HG03066 (cell line): ENCODE measurements around the gene SLC2A4RG.

ENCODE experiments used
- ATAC-seq: cut with Tn5 transposase; IDR thresholded peaks from one replicate; pipeline ENCODE4 v1.9.1; 2021; ENCODE audit warnings: low read depth; ENCODE audit not compliant: unreplicated experiment

SLC2A4RG gene

DNA sequence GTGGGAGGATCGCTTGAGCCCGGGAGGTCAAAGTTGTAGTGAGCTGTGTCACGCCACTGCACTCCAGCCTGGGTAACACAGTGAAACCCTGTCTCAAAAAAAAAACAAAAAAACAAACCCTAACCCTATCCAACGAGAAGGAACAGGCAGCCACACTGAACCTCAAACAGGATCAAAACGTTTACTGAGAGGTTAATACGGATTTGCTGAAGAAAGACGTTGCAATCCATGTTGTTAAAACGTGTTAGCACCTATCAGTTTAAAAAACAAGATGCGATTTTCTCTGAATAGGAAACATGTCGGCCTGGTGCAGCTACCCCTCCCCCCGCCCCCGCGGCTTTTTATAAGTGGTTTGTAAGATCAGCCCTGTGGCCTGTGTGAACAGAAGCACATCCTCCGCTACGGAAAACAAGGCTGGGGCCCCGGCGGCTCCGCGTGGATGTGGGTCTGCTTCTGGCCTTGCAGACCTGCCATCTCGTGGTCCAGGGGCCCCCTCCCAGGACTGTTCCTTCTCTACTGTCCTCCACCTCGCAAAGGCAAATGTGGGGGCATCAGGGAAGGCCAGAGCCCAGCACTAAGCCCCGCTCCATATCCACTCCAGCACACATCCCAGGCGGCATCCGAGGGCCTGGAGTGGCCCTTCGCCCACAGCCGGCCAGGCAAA is 11.4 kb downstream of the SLC2A4RG start:
- ATAC-seq, result no peak

DNA sequence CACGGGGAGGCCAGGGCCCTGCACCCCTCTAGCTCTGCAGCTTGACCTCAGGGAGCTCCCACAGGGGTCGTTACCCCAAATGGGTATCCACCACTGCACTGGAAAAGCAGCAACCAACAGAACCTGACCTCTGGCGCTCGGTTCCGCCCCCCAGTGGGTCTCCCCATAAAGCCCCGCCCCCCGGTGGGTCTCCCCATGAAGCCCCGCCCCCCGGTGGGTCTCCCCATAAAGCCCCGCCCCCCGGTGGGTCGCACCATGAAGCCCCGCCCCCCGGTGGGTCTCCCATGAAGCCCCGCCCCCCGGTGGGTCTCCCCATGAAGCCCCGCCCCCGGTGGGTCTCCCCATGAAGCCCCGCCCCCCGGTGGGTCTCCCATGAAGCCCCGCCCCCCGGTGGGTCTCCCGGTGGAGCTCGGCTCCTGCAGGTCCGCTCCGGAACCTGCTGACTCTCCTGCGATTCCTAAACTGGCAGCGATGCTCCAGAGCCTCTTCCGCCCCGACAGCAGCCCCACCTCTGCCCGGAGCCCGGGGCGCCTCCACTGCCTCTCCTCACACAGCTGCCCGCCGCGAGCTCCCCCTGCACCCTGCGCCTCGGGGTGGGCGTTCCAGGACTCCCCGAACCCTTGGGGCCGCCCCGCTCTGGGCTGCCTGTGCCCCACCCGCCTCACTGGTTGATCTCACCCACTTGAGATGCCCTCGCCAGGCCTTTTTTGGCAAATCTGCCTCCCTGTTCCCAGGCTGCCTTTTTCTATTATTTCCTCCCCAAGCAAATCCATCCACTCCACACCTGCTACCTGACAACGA is 12.1 kb downstream of the SLC2A4RG start:
- ATAC-seq, result no peak

DNA sequence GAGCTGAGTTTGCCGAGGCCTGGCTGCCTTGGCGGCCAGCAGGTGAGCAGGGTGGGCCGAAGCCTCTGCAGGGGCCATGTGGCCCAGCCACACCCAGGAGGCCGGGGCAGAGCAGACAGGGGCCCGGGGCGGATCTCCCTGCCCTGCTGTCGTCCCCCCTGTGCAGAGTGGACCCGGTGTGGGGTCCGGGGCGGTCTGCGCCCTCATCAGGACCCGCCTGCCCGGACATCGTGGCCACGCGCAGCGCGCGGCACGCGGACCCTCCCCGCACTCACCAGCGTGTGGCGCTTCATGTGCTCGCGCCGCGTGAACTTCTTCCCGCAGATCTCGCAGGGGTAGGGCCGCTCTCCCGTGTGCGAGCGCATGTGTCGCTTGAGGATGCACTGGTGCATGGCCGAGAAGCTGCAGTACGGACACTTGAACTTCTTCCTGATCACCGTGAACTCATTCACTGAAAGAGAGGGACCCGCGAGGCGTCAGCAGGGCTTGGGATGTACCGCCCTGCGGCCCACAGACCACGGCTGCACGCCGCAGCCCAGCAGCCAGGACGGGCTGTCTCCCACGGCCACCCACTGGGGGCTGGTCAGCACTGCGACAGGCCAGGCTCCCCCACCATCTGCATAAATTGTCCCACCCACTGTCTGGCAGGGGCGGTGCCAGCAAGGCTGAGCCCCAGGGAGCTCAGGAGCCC is 13.0 kb downstream of the SLC2A4RG start:
- no peak for ATAC-seq

DNA sequence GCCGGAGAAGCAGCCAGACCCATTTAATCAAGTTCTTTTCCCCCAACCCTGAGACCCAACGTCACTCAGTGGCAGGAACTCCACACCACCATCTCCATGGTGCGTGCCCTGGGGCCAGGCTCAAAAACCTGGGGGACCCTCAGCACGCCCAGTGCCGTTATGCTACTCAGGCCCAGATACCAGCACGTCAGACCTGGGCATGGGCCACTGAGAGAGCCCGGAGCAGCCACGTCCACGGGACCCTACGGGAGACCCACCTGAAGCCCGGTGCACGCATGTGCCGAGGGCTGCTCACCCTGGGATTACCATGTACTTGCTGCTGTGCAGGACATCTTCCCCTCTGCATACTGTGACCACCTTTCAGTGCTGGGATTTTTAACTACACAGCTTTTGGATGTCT is 13.8 kb downstream of the SLC2A4RG start:
- ATAC-seq, result no peak

DNA sequence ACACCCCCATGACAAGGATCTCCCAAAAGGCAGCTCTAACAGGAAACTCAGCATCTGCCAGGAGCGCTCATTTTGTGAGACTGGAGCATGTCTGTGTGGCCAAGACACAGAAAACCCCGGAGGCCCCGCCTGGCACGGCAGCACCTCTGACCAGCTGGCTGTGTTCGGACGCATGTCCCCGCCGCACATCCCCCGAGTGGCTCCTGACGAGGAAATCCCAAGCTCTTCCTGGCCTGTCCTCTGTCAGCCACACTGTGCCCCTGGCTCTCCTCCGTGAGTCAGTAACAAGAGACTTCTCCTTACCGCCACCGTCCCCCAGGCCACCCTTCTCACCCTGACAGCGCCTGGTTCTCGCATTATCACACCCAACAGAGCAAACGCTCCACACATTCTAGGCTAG is 14.4 kb downstream of the SLC2A4RG start:
- no peak for ATAC-seq

DNA sequence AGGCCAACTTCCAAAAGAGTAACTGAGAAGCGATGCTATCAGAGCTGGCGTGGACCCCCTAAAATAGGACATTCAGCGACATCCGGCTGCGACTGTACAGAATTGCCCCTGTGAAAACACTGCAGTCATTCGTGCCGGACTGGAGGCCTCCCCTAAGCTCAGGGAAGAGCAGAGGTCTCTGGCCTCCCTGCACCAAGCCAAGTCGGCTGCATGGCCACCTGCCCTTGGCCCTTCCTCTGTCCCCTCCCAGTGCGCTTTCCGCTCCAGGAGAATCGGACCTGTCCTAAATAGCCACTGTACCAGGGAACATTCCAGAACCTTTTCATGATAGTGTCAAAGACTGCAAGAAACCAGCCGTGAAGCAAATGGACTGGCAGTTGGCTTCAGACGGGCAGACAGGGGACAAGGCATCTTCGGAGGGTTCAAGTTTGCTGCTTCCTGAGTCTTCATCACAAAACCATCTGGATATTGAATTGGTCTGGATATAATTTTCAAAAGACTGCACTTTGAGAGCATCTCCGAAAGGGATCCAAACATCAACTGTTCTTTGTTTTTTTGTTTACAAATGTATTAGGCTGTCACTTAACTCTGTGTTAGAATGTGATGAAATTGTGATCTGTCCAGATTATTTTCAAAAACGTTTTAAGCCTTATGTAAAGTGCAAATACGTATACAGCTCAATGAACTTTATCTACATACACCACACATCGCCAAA is 16.5 kb downstream of the SLC2A4RG start:
- ATAC-seq, result no peak

DNA sequence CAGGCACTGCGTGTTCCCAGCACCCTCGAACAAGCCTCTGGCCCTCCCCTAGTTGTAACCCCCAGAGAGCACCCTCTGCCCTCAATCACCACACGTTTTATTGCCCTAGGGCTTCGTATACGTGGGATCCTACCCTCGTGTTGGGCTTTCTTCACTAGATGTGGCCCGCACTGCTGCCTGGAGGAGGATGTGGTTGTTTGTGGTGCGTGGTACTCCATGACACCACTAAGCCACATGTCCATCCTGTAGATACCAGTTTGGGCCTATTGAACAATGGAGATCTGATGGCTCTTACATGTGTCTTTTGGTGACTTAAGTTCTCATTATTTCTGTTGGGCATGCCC is 17.0 kb downstream of the SLC2A4RG start:
- ATAC-seq, result no peak

DNA sequence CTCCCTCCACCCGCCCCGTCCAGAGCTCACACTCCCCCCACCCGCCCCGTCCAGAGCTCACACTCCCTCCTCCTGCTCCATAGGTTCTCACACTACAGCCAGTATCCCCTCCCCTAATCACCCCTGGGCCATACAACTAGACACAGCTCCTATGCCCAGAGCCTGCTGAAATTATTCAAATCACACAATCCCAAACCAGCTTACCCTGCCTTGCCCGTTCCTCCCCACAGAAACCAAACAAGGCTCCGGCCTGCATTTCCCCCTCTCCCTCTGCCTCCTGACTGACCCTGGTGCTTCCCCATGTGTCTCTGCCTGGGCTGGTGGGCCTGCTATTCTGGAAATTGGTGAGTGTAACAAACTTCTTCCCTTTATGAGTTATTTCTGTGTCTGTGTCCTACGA is 18.6 kb downstream of the SLC2A4RG start:
- ATAC-seq, result no peak

DNA sequence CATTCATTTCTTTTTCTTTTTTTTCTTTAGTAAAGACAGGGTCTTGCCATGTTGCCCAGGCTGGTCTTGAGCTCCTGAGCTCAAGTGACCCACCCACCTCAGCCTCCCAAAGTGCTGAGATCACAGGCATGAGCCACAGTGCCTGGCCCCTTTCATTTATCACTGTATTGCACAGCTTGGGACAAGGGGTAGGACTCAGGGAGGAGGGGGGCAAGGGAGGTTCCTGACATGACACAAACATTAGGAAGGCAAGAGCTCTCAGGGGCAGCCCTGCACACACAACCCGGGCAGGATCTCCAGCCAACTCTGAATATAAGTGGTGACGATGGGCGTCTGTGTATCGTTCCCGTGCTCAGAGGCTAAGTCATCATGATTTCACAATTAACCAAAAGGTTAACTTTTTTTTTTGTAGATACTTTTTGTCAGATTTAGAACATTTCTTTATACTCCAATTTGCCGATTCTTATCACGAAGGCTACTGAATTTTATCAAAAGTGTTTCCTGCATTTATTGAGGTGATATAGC is 19.9 kb downstream of the SLC2A4RG start:
- ATAC-seq, result no peak

DNA sequence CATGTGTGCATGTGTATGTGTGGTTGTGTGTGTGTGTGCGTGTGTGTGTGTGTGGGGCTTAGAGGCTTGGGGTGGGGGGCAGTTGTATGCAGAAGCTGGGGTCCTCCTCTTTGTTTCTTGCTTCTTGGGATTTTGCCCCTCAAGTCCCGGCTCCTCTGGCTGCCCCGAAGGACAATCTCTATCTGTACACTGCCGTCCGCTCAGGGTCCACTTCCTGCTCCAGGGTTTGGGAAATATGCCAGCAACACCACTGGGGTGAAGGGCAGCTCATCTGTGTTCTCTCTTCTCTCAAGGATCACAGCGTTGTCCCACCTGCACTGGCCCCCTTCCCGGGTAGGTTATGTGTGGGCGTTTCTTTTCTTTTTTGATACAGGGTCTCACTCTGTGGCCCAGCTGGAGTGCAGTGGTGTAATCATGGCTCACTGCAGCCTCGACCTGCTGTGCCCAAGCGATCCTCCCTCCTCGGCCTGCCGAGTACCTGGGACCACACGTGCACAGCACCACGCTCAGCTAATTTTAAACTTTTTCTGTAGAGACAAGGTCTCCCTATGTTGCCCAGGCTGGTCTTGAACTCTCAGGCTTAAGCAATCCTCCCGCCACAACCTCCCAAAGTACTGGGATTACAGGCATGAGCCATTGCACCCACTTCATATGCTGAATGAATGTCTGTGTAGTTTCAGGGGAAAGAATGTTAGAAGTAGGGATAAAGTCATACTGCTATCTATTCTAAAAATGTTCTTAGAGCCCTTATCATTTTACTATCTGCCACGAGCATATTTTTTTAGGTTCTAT is 25.7 kb downstream of the SLC2A4RG start:
- no peak for ATAC-seq

DNA sequence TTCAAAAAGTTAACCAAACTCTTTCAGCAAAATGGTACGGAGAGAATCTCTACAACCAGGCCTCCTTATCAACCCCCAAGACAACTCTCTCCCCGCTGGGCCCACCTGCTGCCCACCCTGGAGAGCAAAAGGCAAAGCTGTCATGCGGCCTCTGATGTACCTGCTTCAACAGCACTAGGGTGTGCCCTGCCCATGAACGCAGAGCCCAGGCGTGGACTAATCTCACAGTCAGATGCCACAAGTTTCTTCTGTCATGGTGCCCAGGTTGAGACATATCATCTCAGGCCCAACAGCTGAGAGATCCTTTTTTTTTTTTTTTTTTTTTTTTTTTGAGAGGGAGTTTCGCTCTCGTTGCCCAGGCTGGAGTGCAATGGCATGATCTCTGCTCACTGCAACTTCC is 26.3 kb downstream of the SLC2A4RG start:
- no peak for ATAC-seq

DNA sequence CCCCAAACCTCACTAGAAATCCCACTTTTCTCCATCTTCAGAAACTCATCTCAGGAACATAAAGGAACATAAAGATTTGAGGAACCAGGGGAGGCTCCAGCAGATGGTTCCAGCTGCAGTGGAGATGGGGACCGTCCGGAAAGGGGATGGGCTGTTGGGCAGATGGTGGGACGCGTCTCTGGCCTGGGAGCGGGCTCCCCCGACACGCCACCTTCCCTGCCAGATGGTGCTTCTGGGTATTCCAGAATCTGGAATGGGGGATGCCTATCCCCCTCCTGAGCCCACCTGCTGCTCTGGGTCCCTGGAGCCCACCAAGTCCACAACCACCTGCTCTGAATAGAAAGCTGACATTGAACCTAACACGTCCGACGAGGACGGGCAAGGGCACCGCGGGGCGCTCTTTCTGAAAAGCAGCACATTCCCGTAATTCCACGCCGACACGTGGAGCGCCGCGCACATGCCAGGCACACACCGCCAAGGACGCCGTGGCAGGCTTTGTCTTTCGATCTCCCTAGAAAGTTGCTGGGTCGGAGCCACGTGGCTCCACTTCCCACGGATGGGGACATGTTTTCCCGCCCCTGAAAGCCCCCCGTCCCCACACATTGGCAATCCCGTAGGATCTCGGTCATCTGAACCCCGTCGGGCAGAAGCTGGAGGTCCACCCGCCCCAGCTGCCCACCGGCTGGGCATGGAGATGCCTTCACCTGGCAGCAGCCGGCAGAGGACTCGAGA is 27.3 kb downstream of the SLC2A4RG start:
- no peak for ATAC-seq

DNA sequence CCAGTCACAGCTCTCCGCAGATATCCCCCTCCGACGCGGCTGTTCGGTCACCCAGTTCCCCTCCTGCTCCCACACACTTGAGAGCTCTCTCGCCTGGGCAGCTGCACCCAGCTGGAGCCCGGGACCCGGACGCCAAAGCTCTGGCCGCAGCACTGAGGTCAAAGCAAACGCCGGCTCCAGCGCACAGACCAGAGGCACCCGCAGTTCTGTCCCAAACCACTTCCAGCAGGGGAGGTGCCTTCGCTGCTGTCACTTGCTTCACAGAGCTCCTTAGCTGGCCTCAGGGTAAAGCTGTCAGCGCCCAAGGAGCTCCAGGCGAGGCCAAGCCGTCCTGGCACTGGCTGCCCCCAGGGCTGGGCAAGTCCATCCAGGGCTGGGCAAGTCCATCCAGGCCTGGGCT is 27.9 kb downstream of the SLC2A4RG start:
- no peak for ATAC-seq

DNA sequence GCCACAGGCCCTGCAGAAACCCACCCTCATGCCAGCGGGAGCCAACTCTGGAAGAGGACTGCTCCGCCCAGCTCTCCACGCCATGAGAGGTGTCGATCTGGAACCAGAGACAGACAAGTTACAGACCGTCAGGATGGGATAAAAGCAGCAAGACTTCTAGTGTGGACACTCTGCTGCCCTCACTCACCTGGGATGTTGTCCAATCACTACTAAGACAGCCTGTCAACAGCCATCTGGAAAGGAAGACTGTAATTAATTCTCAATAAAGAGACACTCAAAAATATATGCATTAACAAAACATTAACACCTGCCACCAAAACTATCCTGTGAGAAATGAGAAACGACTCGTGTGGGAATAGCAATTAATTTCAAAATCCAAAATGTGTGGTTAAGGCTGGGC is 28.3 kb downstream of the SLC2A4RG start:
- ATAC-seq, result no peak

DNA sequence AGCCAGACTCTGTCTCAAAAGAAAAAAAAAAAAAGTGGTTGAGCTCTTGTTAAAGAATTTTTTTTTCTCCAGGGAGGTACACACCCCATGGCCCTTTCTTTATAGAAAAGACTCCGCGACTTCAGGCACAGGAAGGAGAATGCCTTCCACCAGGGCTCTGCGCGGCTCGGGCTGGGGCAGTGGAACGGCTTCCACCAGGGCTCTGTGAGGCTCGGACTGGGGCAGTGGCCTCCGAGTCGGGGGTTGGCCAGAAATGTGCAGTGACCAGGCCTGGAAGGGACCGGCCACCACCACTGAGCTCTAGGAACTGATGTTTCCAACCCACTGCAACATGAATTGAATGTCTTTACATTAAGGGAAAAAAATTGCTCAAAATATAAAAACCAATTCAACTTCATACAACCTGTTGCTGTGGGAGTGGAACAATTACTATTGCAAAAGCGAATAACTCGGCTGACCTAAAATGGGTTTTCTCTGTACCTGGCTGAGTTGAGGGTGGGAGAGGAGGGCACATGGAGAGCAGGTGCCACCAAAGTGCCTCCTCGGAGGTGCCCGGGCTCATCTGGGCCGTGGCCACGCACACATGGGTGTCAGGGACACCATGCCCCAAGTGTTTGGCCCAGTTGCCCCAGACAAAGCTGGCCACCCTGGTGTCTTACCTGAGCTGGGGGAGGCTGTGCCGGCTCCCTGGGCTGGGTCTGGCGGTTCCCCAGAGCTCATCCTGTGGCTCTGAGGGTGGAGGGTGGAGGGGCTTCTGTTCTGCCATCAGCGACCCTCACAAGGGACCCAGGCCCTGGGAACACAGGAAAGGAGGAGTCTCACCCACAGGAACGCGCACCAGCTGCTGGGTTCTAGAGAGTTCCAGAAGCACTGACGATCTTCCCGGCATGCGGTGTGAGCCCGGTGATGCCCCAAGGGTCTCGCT is 29.3 kb downstream of the SLC2A4RG start:
- ATAC-seq, result no peak

DNA sequence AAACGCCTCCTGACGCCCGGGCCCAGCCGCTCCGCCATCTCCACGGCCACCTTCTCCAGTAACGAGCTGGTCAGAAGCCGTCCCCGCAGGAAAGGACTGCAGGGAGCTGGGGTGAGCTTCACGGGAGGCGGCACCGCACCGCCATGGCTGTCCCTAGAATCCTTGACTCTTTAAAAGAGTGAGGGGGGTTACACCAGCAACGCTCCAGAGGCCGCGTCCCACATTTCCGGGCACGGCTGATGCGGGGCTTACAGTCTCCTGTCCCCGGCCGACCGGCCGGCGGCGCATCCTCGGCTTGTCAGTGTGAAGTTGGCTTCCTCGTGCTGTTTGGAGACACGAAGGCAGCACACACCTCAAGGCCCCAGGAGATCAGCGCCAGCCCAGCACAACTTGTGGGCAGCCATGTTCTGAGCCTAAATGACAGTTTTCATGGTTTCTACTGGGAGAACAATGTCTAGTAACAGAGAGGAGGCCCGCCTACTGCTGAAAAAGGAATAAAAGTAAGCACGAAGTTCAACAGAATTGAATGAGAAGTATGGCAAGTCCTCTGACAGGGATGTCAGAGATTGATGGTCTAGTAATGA is 30.4 kb downstream of the SLC2A4RG start:
- ATAC-seq, result no peak

DNA sequence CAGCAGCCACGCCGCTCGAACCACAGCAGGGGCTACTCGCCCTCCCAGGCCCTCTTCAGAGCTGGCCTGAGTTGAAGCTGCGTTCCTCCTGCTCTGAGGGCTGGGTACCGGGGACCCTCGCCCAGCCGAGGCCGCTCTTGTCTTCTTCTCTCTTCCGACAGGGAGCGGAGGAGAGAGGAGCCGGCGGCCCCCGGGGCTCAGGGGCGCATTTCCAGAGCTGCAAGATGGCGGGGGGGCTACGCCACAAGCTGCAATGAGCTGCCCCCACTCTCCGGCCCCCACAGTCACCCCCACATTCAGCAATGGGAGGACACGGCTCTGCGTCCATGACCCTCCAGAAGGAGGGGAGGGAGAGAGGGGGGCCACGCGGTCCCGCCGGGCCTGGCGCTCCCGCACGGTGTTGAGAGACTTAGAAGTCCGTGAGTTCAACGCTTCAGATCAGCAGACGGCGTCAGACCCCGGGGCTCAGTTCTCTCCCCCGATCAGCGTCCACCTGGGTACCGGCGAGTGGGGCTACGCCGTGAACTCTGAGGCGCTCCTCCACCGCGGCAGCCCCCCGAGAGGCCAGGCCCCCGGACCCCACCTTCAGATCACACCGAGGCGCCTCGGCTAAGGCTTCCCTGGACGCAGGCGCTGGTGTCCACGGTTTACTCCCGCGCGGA is 31.6 kb downstream of the SLC2A4RG start:
- no peak for ATAC-seq
